ENCODE results near the gene DNMT3A.

The DNMT3A gene

DNA sequence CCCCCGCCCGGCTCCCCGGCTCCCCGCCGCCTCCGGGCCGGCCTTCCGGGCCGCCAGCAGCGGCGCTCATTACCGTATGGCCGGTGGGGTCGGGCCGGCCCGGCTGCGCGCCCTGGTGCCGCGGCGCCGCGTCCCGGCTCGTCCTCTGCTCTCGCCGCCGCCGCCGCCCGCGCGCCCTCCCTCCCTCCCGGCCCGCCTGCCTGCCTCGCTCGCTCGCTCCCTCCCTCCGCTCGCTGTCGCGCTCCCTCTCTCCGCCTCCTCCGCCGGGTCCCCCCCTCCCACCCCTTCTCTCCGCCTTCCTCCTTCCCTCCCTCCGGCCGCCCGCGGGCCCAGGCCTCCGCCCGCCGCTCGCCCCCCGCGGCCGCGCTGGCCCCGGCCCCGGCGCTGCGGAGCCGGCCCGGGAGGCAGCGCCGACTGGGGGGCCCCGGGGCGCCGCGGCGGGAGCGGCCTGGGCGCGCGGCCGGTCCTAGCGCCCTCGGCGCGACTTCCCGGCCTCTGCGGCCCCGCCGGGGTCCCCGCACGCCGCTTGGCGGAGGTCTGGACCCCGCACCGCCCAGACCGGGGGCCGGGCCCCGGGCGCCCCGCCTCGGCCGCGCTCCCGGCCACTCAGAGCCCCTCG is at the start of gene DNMT3A:
Gene DNMT3A, minus strand, starts transcription at position 173 of the 619 bp plus-strand sequence. CDS start 27,941 bp downstream, outside the sequence.
- peak; percentile 59 for DNase-seq

GRCh38 chr2:25389161-25389560 is 47.4 kb upstream of the DNMT3A start:
- no peak for DNase-seq

DNA sequence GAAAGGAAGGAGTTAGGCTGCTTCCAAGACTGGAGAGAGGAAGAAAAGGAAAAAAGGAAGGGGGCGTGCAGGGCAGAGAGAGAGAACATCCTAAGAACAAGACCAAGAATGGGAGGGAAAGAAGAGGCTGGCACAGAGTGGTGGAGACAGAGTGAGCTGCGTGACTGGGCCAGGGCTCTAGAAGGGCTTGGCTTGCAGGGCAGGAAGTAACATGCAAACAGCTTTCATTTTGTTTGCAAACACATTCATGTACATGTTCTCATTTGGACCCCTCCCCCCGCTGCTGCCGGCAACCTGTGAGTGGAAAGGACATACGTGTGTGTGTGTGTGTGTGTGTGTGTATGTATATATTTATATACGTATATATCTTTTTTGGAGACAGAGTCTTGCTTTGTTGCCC is 46.8 kb upstream of the DNMT3A start:
- DNase-seq = no peak

GRCh38 chr2:25387876-25388449 is 46.2 kb upstream of the DNMT3A start:
- DNase-seq = no peak

DNA sequence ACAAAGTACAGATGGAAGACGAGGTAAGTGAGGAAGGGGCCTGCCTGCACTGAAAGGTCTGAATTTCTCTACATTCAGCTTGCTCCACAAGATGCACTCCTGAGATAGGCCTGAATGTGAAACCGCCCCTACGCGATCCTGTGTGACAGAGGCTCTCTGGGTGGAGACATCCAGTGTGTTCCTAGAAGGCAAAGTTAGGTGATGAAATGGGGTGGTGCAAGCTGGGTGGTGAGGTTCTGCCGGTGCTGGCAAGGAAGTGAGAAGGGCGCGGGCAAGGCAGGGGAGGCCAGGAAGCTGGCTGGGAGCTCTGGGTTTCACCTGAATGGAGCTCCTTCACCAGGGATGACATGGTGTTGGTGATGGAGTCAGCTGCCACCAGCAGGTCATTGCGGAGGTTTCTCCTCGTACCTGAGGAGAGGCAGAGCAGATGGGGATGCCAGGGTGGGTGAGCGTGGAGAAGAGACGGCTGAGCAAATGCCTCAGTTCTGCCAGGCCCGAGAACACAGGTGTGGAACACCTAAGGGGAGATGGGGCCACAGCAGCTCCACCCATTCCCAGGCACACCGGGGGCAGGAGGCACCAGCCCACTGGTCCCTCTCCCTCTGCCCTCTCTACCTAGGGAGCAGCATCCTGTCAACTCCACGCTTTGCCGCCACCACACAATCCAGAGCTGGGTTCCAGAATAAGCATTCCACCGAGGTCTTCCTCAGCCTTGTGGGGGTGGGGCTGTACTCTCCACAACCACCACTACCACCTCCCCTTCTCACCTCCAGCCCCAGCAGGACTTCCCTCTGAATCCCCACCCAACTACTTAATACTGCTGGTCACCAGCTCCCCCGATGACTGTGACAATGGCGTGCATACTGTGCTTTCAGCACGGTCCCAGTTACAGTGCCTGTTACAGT is 45.5 kb upstream of the DNMT3A start:
- no peak for DNase-seq

- DNase-seq = no peak
These were observed 44.2 kb upstream of the DNMT3A start for GRCh38 chr2:25385910-25386309.

GRCh38 chr2:25383806-25384205 is 42.1 kb upstream of the DNMT3A start:
- DNase-seq = no peak

DNA sequence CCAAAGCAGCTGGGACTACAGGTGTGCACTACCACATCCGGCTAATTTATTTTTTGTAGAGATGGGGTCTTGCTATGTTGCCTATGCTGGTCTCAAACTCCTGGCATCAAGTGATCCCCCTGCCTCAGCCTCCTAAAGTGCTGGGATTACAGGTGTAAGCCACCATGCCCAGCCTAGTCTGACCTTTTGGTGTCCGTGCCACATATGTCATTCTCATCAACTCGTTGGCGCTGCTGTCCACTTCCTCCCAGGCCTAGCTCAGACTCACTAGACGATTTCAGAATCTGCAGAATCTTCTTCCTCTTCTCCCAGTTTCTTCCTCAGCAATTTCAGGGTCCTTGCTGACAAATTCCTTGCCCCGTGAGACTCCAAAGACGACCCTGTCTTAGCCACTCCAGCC is 39.8 kb upstream of the DNMT3A start:
- no peak for DNase-seq

DNA sequence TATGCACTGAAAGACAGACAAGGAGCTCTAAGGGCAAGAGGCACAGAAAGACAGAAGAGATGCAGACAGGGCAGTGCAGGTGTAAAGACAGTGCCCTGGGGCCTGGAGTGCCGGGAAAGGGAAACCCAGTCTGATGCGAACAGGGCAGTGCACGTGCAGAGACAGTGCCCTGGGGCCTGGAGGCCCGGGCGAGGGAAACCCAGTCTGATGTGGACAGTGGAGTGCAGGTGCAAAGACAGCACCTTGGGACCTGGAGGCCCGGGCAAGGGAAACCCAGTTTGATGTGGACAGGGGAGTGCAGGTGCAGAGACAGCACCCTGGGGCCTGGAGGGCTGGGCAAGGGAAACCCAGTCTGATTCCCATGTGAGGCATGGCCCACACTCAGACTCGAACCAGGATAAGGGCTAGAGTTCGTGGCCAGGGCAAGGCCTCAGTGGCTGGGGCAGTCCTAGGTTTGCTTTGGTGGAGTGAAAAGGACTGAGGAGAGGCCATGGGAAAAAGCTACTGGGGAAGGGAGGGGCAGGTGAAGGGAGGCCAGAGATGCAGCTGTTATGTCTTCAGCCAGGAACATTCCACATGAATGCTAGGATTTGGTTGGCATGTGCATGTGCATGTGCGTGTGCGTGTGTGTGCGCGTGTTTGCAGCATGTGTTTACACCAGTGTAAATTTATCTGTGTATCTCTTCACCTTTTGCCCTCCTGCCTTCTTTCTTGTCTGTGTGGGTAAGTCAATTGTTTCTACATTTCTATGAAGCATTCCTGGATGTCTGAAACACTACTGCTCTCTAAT is 39.1 kb upstream of the DNMT3A start:
- DNase-seq = no peak

DNA sequence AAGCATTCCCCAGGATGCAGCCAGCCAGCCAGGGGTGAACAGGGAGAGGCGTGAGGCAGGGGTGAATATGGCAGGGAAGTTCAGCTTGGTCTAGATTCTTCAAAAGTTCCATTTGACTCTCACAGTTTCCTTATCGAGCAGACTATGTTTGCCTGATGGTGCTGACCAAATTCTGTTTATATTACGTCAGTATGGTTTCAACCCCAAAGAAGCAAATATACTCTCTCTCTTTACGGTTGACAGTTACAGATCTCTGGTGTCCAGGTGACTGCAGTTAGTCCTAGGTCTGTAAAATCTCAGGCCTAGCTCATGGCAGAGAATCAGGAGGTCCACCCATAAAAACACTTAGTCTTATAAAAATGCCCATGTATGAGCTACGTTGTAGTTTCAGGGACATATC is 38.3 kb upstream of the DNMT3A start:
- no peak for DNase-seq

DNA sequence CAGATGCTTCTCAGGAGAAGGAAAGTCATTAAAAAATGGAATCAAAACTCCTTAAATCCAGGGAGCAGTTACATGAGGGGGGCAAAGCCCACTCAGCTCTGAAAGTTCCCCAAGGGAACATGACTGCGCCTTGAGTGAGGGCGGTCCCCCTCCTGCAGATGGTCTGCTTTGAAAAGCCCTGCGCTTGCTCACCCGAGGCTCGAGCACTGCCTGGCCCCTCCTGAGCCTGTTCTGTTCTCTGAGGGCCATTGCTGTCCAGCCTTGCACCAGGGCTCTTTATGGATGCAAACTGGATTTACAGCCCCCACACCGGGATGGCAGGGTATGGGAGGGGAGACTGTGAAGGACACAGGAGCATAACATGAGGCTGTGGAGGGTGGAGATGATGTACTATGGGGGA is 37.8 kb upstream of the DNMT3A start:
- DNase-seq = no peak

GRCh38 chr2:25378731-25379490 is 37.2 kb upstream of the DNMT3A start:
- no peak for DNase-seq

- no peak for DNase-seq
These were observed 36.2 kb upstream of the DNMT3A start for GRCh38 chr2:25377822-25378421.

GRCh38 chr2:25376750-25377621 is 35.3 kb upstream of the DNMT3A start:
- peak; percentile 95 for DNase-seq

GRCh38 chr2:25375989-25376545 is 34.3 kb upstream of the DNMT3A start:
- DNase-seq = no peak

DNA sequence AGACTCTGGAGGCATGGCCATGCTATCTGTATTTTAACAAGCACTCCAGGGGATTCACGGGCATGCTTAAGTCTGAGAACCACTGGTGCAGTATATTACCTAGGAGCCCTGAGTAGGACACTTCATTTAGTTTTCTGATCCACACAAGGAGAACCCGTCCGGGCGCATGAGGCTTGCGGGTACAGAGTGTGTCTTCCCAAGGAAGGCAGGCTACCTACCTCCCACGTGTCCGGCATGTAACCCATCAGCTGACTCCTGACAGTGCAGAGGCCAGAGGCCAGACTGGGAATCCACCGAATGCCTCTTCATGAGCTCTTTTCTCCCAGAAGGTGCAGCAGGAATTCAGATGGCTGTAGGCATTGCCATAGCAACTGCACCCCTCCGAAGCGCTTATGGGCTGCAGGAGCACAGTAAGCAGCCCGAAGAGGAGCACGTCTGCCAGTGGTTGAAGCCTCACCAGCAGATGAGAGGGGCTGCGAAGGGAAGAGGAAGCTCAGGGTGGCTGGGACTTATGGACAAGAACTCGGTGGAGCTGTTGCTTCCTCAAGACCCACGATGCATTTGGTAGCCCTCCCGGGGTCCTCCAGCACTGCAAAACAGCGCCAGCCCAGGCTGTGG is 33.8 kb upstream of the DNMT3A start:
- DNase-seq = no peak

DNA sequence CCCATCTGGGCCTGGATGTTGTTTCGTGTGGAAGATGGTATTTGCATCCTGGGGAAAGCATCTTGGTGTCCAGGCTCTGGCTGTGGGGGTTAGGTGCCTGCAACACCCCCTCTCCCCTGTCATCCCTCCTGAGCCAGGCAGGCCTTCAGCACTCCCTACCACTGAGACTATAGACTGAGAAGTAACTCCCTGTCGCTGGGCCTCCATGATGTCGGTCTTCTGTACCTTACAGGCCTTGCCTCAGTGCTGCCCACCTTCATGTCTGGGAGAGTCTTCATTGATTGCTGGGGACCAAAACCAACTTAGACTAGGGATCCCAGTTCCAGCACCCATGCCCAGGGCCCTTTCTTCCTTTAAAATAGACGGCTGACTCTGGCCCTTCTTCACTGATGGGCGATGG is 33.1 kb upstream of the DNMT3A start:
- DNase-seq = no peak

DNA sequence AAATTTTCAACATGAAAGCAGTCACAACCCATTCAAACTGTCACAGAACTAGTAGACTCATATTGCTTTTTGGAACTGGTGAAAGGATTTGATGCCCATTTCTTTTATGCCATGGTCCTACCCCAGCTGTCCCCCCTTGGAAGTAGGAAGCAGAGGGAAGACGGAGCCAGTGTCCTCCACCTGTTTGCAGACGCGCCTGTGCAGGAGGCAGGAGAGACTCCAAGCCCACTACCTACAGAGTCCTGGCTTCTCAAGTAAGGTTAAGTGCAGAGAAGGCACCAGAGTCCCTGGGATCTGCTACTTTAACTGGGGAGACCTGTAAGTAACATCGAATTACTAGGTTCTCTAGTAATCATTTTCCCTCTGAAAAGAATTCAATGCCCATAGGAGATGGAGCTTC is 32.7 kb upstream of the DNMT3A start:
- no peak for DNase-seq

GRCh38 chr2:25373269-25373981 is 31.7 kb upstream of the DNMT3A start:
- no peak for DNase-seq
